ENCODE results near the gene PRLH. TPM values are rescaled to one million over a fixed set of nuclear protein-coding genes. Genes with fewer than 3 reads are reported as not detected.

Gene PRLH
- total and polyA plus RNA-seq, 2 of the 13 experiments (the other 11 are each of a cell fraction or from before 2014, with no cell fraction given), result not detected

GRCh38 chr2:237581751-237582746 lies 15.7 kb downstream of the PRLH start (continued):
- TF ChIP-seq SOX13 (IDR thresholded peaks at IDR 0.05) (no peak), SOX13 (CRISPR knock-in tag; conservative IDR thresholded peaks at IDR 0.05 in 1 of 2, IDR thresholded peaks at IDR 0.05 in 1 of 2) (peak in 1 of 2 experiments; percentile 38; a peak in 1 of 4 replicates), ZFAT (CRISPR knock-in tag; conservative IDR thresholded peaks at IDR 0.05) (no peak), MATR3 (CRISPR knock-in tag; IDR thresholded peaks at IDR 0.05) (no peak), THAP7 (CRISPR knock-in tag; IDR thresholded peaks at IDR 0.05) (0 out of 2 replicates have a peak, but pooled peaks have one; percentile 53), NR0B2 (CRISPR knock-in tag; IDR thresholded peaks at IDR 0.05) (no peak), GATAD2A (CRISPR knock-in tag; IDR thresholded peaks at IDR 0.05) (peak; percentile 33; the same call in 1 of the 2 replicates), ZNF431 (CRISPR knock-in tag; IDR thresholded peaks at IDR 0.05; ENCODE audit: borderline replicate concordance, low read depth) (0 out of 2 replicates have a peak, but pooled peaks have one; percentile 17), ZFY (CRISPR knock-in tag; IDR thresholded peaks at IDR 0.05) (peak; percentile 51), NR2F6 (IDR thresholded peaks at IDR 0.05) (peak; percentile 76), NR2F6 (CRISPR knock-in tag; IDR thresholded peaks at IDR 0.05) (peak; percentile 72), HOXD1 (CRISPR knock-in tag; IDR thresholded peaks at IDR 0.05) (peak; percentile 79), ZNF770 (CRISPR knock-in tag; IDR thresholded peaks at IDR 0.05) (peak; percentile 94), FOSL2 (CRISPR knock-in tag; IDR thresholded peaks at IDR 0.05) (peak; percentile 4; the same call in 1 of the 2 replicates), YEATS2 (CRISPR knock-in tag; IDR thresholded peaks at IDR 0.05; ENCODE audit: borderline replicate concordance) (no peak; the same call in 1 of the 2 replicates), IRF2 (CRISPR knock-in tag; IDR thresholded peaks at IDR 0.05) (0 out of 2 replicates have a peak, but pooled peaks have one; percentile 19), PITX1 (CRISPR knock-in tag; IDR thresholded peaks at IDR 0.05) (peak; percentile 65; the same call in 1 of the 2 replicates), NFKB2 (CRISPR knock-in tag; IDR thresholded peaks at IDR 0.05; ENCODE audit: borderline replicate concordance) (peak; percentile 67; the same call in 1 of the 2 replicates), HOXA3 (CRISPR knock-in tag; IDR thresholded peaks at IDR 0.05) (peak; percentile 40), ZNF704 (CRISPR knock-in tag; IDR thresholded peaks at IDR 0.05; ENCODE audit: borderline replicate concordance) (peak; percentile 74; the same call in 1 of the 2 replicates), ZNF512B (CRISPR knock-in tag; IDR thresholded peaks at IDR 0.05; ENCODE audit: borderline replicate concordance) (0 out of 2 replicates have a peak, but pooled peaks have one; percentile 55), MYC (CRISPR knock-in tag; IDR thresholded peaks at IDR 0.05; ENCODE audit: borderline replicate concordance) (peak; percentile 20; the same call in 1 of the 2 replicates)
